Measurements from ENCODE around the gene SGSM2.
"Not testable (repeated sequence)": the region's sequence is repeated elsewhere in the genome, so short reads cannot be mapped to it uniquely, and the experiment has no call there.

SGSM2 gene

GRCh38 chr17:2336852-2337543, at the start of gene SGSM2:
Gene SGSM2, plus strand, starts transcription at chr17:2337501. Its CDS starts 188 bp downstream, at chr17:2337689.
- Mint-ChIP-seq H3K4me3 (peak within 1 kb of the TSS; percentile 100), H3K36me3 (peaks cover 9% of the 10 kb centered on the region), H3K4me1 (peaks cover 19% of the 10 kb centered on the region), H3K27ac (peak within 1 kb of the TSS; percentile 97), H3K9me3 (no peaks in the 10 kb centered on the region), H3K27me3 (no peaks in the 10 kb centered on the region)
- ATAC-seq (ENCODE audit: low read depth) = peak; percentile 62
- peak; percentile 32 to 57 for DNase-seq (ENCODE audit: low spot score in 2 of 2)

- DNase-seq (ENCODE audit: low spot score in 2 of 2) (no peak), ATAC-seq (ENCODE audit: low read depth) (peak; percentile 37)
- Mint-ChIP-seq H3K4me1 (peaks cover 11% of the 10 kb centered on the region), H3K4me3 (no peak overlapping the region), H3K36me3 (peaks cover 41% of the 10 kb centered on the region), H3K27ac (peak overlapping the region; percentile 26), H3K9me3 (peaks cover 6% of the 10 kb centered on the region), H3K27me3 (no peaks in the 10 kb centered on the region)
Observed at GRCh38 chr17:2289878-2290478, 47.3 kb upstream of the SGSM2 start.

GRCh38 chr17:2292100-2292499, 45.2 kb upstream of the SGSM2 start:
- Mint-ChIP-seq H3K36me3 (peaks cover 45% of the 10 kb centered on the region), H3K4me3 (no peak overlapping the region), H3K27me3 (no peaks in the 10 kb centered on the region), H3K4me1 (peaks cover 16% of the 10 kb centered on the region), H3K27ac (no peak overlapping the region), H3K9me3 (peaks cover 6% of the 10 kb centered on the region)
- ATAC-seq (ENCODE audit: low read depth) (no peak), DNase-seq (ENCODE audit: low spot score in 2 of 2) (no peak)

GRCh38 chr17:2295575-2295974, 41.7 kb upstream of the SGSM2 start:
- Mint-ChIP-seq H3K4me1 (peaks cover 15% of the 10 kb centered on the region), H3K27me3 (no peaks in the 10 kb centered on the region), H3K27ac (no peak overlapping the region), H3K4me3 (no peak overlapping the region), H3K36me3 (peaks cover 46% of the 10 kb centered on the region), H3K9me3 (peaks cover 2% of the 10 kb centered on the region)
- DNase-seq (ENCODE audit: low spot score in 2 of 2) = no peak
- no peak for ATAC-seq (ENCODE audit: low read depth)

- Mint-ChIP-seq H3K4me3 (no peak overlapping the region), H3K9me3 (no peaks in the 10 kb centered on the region), H3K36me3 (peaks cover 37% of the 10 kb centered on the region), H3K4me1 (peaks cover 15% of the 10 kb centered on the region), H3K27me3 (no peaks in the 10 kb centered on the region), H3K27ac (no peak overlapping the region)
- no peak for DNase-seq (ENCODE audit: low spot score in 2 of 2)
- ATAC-seq (ENCODE audit: low read depth) = no peak
Observed at GRCh38 chr17:2297023-2297422, 40.3 kb upstream of the SGSM2 start.

GRCh38 chr17:2299136-2299535, 38.2 kb upstream of the SGSM2 start:
- DNase-seq (ENCODE audit: low spot score in 2 of 2) (no peak), ATAC-seq (ENCODE audit: low read depth) (no peak)
- Mint-ChIP-seq H3K27me3 (no peaks in the 10 kb centered on the region), H3K9me3 (no peaks in the 10 kb centered on the region), H3K27ac (no peak overlapping the region), H3K4me1 (peaks cover 20% of the 10 kb centered on the region), H3K4me3 (no peak overlapping the region), H3K36me3 (peaks cover 26% of the 10 kb centered on the region)

- H3K27me3 Mint-ChIP-seq = no peaks in the 10 kb centered on the region
- no peak overlapping the region for H3K27ac Mint-ChIP-seq
- DNase-seq (ENCODE audit: low spot score in 2 of 2) = no peak
- H3K9me3 Mint-ChIP-seq = no peaks in the 10 kb centered on the region
- no peak overlapping the region for H3K4me3 Mint-ChIP-seq
- no peak for ATAC-seq (ENCODE audit: low read depth)
- peaks cover 21% of the 10 kb centered on the region for H3K36me3 Mint-ChIP-seq
- H3K4me1 Mint-ChIP-seq = peaks cover 21% of the 10 kb centered on the region
Observed at GRCh38 chr17:2299756-2300155, 37.5 kb upstream of the SGSM2 start.

- Mint-ChIP-seq H3K36me3 (peaks cover 10% of the 10 kb centered on the region), H3K9me3 (no peaks in the 10 kb centered on the region), H3K4me1 (peaks cover 20% of the 10 kb centered on the region), H3K27ac (peak overlapping the region; percentile 75), H3K27me3 (no peaks in the 10 kb centered on the region), H3K4me3 (peak overlapping the region; percentile 84)
- DNase-seq (ENCODE audit: low spot score in 2 of 2) = no peak
- no peak for ATAC-seq (ENCODE audit: low read depth)
Observed at GRCh38 chr17:2302778-2303203, 34.5 kb upstream of the SGSM2 start.

GRCh38 chr17:2303204-2304188, 33.8 kb upstream of the SGSM2 start, which contains the start of the genes SMG6 and SRR:
Gene SMG6, minus strand, starts transcription at chr17:2303785. Its CDS starts 65 bp downstream, at chr17:2303720.
Gene SRR, plus strand, starts transcription at chr17:2303950. Its CDS starts 11,611 bp downstream, at chr17:2315561.
- peaks cover 20% of the 10 kb centered on the region for H3K4me1 Mint-ChIP-seq
- H3K9me3 Mint-ChIP-seq = no peaks in the 10 kb centered on the region
- H3K27ac Mint-ChIP-seq = peak within 1 kb of the TSS; percentile 75
- DNase-seq (ENCODE audit: low spot score in 2 of 2) = peak; percentile 84 to 92
- peaks cover 8% of the 10 kb centered on the region for H3K36me3 Mint-ChIP-seq
- no peaks in the 10 kb centered on the region for H3K27me3 Mint-ChIP-seq
- ATAC-seq (ENCODE audit: low read depth) = peak; percentile 84
- peak within 1 kb of the TSS; percentile 84 for H3K4me3 Mint-ChIP-seq

GRCh38 chr17:2304931-2305330, 32.4 kb upstream of the SGSM2 start:
- no peaks in the 10 kb centered on the region for H3K9me3 Mint-ChIP-seq
- H3K27ac Mint-ChIP-seq = no peak overlapping the region
- peaks cover 5% of the 10 kb centered on the region for H3K36me3 Mint-ChIP-seq
- ATAC-seq (ENCODE audit: low read depth) (no peak), DNase-seq (ENCODE audit: low spot score in 2 of 2) (no peak)
- H3K27me3 Mint-ChIP-seq = no peaks in the 10 kb centered on the region
- peak overlapping the region; percentile 75 for H3K4me3 Mint-ChIP-seq
- H3K4me1 Mint-ChIP-seq = peaks cover 24% of the 10 kb centered on the region

- Mint-ChIP-seq H3K4me3 (no peak overlapping the region), H3K36me3 (no peaks in the 10 kb centered on the region), H3K4me1 (peaks cover 14% of the 10 kb centered on the region), H3K9me3 (no peaks in the 10 kb centered on the region), H3K27me3 (no peaks in the 10 kb centered on the region), H3K27ac (no peak overlapping the region)
- ATAC-seq (ENCODE audit: low read depth) (no peak), DNase-seq (ENCODE audit: low spot score in 2 of 2) (no peak)
Observed at GRCh38 chr17:2309338-2310154, 27.8 kb upstream of the SGSM2 start.

- no peaks in the 10 kb centered on the region for H3K9me3 Mint-ChIP-seq
- DNase-seq (ENCODE audit: low spot score in 2 of 2) (no peak), ATAC-seq (ENCODE audit: low read depth) (no peak)
- peaks cover 3% of the 10 kb centered on the region for H3K4me1 Mint-ChIP-seq
- H3K4me3 Mint-ChIP-seq = no peak overlapping the region
- H3K27ac Mint-ChIP-seq = no peak overlapping the region
- no peaks in the 10 kb centered on the region for H3K27me3 Mint-ChIP-seq
- H3K36me3 Mint-ChIP-seq = no peaks in the 10 kb centered on the region
Observed at GRCh38 chr17:2312736-2313135, 24.6 kb upstream of the SGSM2 start.

- not testable (repeated sequence) for H3K9me3 Mint-ChIP-seq; H3K36me3 Mint-ChIP-seq; H3K4me3 Mint-ChIP-seq; DNase-seq (ENCODE audit: low spot score in 2 of 2); H3K27me3 Mint-ChIP-seq; ATAC-seq (ENCODE audit: low read depth); H3K4me1 Mint-ChIP-seq; H3K27ac Mint-ChIP-seq
Observed at GRCh38 chr17:2316916-2317205, 20.4 kb upstream of the SGSM2 start.
